Neural cell (in vitro differentiated cells): ENCODE data around the gene STK38L. TPM values are rescaled to one million over a fixed set of nuclear protein-coding genes. Genes with fewer than 3 reads are reported as not detected.

Experiments used
- H2AFZ ChIP-seq: fragments of 200-600, 300-800 bp; sonication (generic), shearing (Covaris generic); 2 replicates; pipeline ENCODE4 v1.6.0; 2014; ENCODE audit warnings: low read depth, mild to moderate bottlenecking, antibody characterized with exemption, low read length, moderate library complexity
- H3F3A ChIP-seq: fragments of 200-600 bp; shearing (Covaris generic); 2 replicates; pipeline ENCODE4 v1.6.1; 2016; ENCODE audit warnings: mild to moderate bottlenecking, moderate library complexity, mixed read lengths, antibody characterized with exemption, low read length; ENCODE audit not compliant: insufficient read depth, poor library complexity, severe bottlenecking
- H3K27ac ChIP-seq: fragments of 200-600, 300-800 bp; sonication (generic), shearing (Covaris generic); 2 replicates; pipeline ENCODE4 v1.5.1; 2014; ENCODE audit warnings: mild to moderate bottlenecking, low read length, moderate library complexity
- H3K27me3 ChIP-seq: fragments of 300-800, 200-600 bp; sonication (generic), shearing (Covaris generic); 2 replicates; pipeline ENCODE4 v1.6.0; 2014; ENCODE audit warnings: mild to moderate bottlenecking, low read depth, low read length, moderate library complexity; ENCODE audit not compliant: insufficient read depth
- H3K36me3 ChIP-seq: fragments of 300-800, 200-600 bp; sonication (generic), shearing (Covaris generic); 2 replicates; pipeline ENCODE4 v1.5.1; 2014; ENCODE audit warnings: mild to moderate bottlenecking, antibody characterized with exemption, low read length, moderate library complexity; ENCODE audit not compliant: insufficient read depth
- H3K4me2 ChIP-seq: fragments of 300-800, 200-600 bp; sonication (generic), shearing (Covaris generic); 2 replicates; pipeline ENCODE4 v1.6.0; 2014; ENCODE audit warnings: mild to moderate bottlenecking, low read length
- H3K4me3 ChIP-seq: fragments of 300-800, 200-600 bp; sonication (generic), shearing (Covaris generic); 2 replicates; pipeline ENCODE4 v1.5.1; 2014; ENCODE audit warnings: mild to moderate bottlenecking, low read length, moderate library complexity
- H3K79me2 ChIP-seq: fragments of 200-600 bp; shearing (Covaris generic); replicated peaks from 2 replicates; pipeline ENCODE4 v1.6.0; 2014; ENCODE audit warnings: mild to moderate bottlenecking, low read length, moderate library complexity; ENCODE audit not compliant: insufficient read depth
- H3K9ac ChIP-seq: fragments of 300-800, 200-600 bp; sonication (generic), shearing (Covaris generic); 2 replicates; pipeline ENCODE4 v1.6.1; 2016; ENCODE audit warnings: mild to moderate bottlenecking, low read length, mixed read lengths
- H3K9me2 ChIP-seq: fragments of 200-600 bp; shearing (Covaris generic); 2 replicates; pipeline ENCODE4 v1.6.1; 2016; ENCODE audit warnings: mild to moderate bottlenecking, low read length, mixed read lengths; ENCODE audit not compliant: insufficient read depth
- H3K9me3 ChIP-seq: fragments of 200-600, 300-800 bp; sonication (generic), shearing (Covaris generic); 2 replicates; pipeline ENCODE4 v1.6.1; 2016; ENCODE audit warnings: mild to moderate bottlenecking, mixed run types, low read length, moderate library complexity, mixed read lengths
- H4K20me1 ChIP-seq: fragments of 200-600 bp; shearing (Covaris generic); 2 replicates; pipeline ENCODE4 v1.6.1; 2016; ENCODE audit warnings: mild to moderate bottlenecking, mixed run types; ENCODE audit not compliant: insufficient read depth
- CTCF ChIP-seq: fragments of 450-650 bp; IDR thresholded peaks from 2 replicates; pipeline ENCODE4 v1.5.1; 2014; ENCODE audit warnings: antibody characterized with exemption, mild to moderate bottlenecking, moderate library complexity; ENCODE audit not compliant: poor library complexity, severe bottlenecking
- EP300 ChIP-seq: fragments of 450-650 bp; conservative IDR thresholded peaks from 2 replicates; pipeline ENCODE4 v1.6.1; 2014; ENCODE audit warnings: antibody characterized with exemption, mild to moderate bottlenecking, moderate library complexity; ENCODE audit not compliant: poor library complexity, severe bottlenecking
- EZH2 ChIP-seq: fragments of 200-600, 300-800 bp; shearing (Covaris generic), sonication (generic); IDR thresholded peaks from 2 replicates; pipeline ENCODE4 v1.6.1; 2014; ENCODE audit warnings: antibody characterized with exemption, low read length, borderline replicate concordance, mild to moderate bottlenecking; ENCODE audit not compliant: insufficient read depth, poor library complexity, severe bottlenecking
- MXI1 ChIP-seq: fragments of 450-650 bp; conservative IDR thresholded peaks from 2 replicates; pipeline ENCODE4 v1.6.1; 2014; ENCODE audit warnings: antibody characterized with exemption, mild to moderate bottlenecking; ENCODE audit not compliant: poor library complexity, severe bottlenecking
- POLR2AphosphoS5 ChIP-seq: IDR thresholded peaks from 2 replicates; pipeline ENCODE4 v1.6.1; 2012
- RAD21 ChIP-seq: fragments of 450-650 bp; conservative IDR thresholded peaks from 2 replicates; pipeline ENCODE4 v1.6.1; 2014; ENCODE audit warnings: antibody characterized with exemption, mild to moderate bottlenecking, moderate library complexity
- REST ChIP-seq: IDR thresholded peaks from 2 replicates; pipeline ENCODE4 v1.6.1; 2012; ENCODE audit warnings: borderline replicate concordance
- SMC3 ChIP-seq: fragments of 450-650 bp; conservative IDR thresholded peaks from 2 replicates; pipeline ENCODE4 v1.6.1; 2014; ENCODE audit warnings: antibody characterized with exemption, mild to moderate bottlenecking, moderate library complexity; ENCODE audit not compliant: poor library complexity
- TAF1 ChIP-seq: IDR thresholded peaks from 2 replicates; pipeline ENCODE4 v1.6.1; 2012; ENCODE audit warnings: low read depth
- polyA plus RNA-seq: library from polyadenylated mRNA; depleted of rRNA; stranded (reverse); fragments of >200 nt; gene quantifications from 2 replicates; pipeline ENCODE4 v1.2.3, GENCODE V29; 2014

The STK38L gene
- polyA plus RNA-seq, 1 donor from 2014 or later = 31.5 TPM

DNA sequence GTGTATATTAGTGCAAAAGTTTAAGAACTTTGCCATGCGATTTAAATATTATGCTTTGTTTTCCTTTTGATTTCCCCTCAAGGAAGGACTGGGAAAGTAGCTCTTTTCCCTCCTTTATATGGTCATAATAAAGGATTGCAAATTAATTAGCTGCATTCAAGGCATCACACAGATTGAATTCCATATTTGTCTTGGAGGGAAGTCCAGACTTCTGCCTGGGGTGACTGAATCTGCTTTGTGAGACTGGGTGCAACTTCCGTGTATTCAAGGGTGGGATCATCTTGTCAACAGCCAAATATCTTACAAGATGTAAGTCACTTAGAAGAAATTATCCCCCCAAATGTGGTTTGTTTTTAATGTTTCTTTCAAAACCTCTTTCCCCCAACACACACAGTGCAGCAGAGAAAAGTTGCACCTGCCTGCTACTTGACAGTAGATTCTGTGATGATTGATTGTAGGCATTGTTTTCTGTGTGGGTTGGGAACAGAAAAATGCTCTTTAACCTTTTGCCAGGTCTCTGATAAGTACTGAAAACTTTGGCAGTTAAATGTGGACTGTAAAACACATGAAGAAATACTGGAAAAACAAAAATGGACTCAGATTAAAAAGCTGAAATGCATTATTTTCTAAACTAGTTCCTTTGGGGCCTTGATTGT is 28.4 kb downstream of the STK38L start:
- Histone ChIP-seq H3K9me2 (no peaks in the 10 kb centered on the region), H3F3A (no peaks in the 10 kb centered on the region), H3K79me2 (peaks cover 14% of the 10 kb centered on the region), H3K9me3 (no peaks in the 10 kb centered on the region), H3K9ac (no peak overlapping the region), H2AFZ (no peak overlapping the region), H3K36me3 (no peaks in the 10 kb centered on the region), H3K4me3 (no peak overlapping the region), H3K27ac (no peak overlapping the region), H3K27me3 (no peaks in the 10 kb centered on the region), H3K4me2 (no peak overlapping the region), H4K20me1 (no peaks in the 10 kb centered on the region)
- TF ChIP-seq CTCF (no peak), EZH2 (no peak), REST (no peak), POLR2AphosphoS5 (no peak), TAF1 (no peak), SMC3 (no peak), MXI1 (no peak), EP300 (no peak), RAD21 (no peak)

DNA sequence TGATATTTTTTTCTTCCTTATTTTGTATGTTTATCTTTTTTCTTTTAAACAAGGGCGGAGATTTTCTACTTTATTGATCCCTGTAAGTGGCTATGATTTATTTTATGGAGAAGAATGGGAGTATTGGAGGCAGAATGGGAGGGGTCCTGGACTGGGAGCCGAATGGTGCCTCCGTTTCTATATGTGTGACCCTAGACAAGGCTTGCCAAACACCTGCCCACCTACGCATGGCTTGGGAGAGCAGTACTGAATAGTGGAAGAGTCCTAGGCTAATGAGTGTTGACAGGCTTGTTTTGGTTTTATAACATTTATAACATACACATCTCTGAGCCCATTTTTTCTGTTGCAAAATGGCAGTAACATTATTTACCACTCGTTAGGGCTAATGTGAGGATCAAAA is 29.0 kb downstream of the STK38L start:
- H3K27ac ChIP-seq = no peak overlapping the region
- H3K27me3 ChIP-seq = no peaks in the 10 kb centered on the region
- no peak overlapping the region for H3K4me3 ChIP-seq
- H3K79me2 ChIP-seq = peaks cover 14% of the 10 kb centered on the region
- no peaks in the 10 kb centered on the region for H3K9me2 ChIP-seq
- no peaks in the 10 kb centered on the region for H3F3A ChIP-seq
- no peak overlapping the region for H3K9ac ChIP-seq
- no peaks in the 10 kb centered on the region for H4K20me1 ChIP-seq
- H3K4me2 ChIP-seq = no peak overlapping the region
- H3K36me3 ChIP-seq = no peaks in the 10 kb centered on the region
- H3K9me3 ChIP-seq = no peaks in the 10 kb centered on the region
- H2AFZ ChIP-seq = no peak overlapping the region
- TF ChIP-seq RAD21 (no peak), REST (no peak), POLR2AphosphoS5 (no peak), TAF1 (no peak), CTCF (no peak), EP300 (no peak), EZH2 (no peak), MXI1 (no peak), SMC3 (no peak)
